HepG2 (cell line): Measurements from ENCODE around the gene SMO. TPM values are rescaled to one million over a fixed set of nuclear protein-coding genes. Genes with fewer than 3 reads are reported as not detected.
A peak's percentile ranks its signal among the peaks of the same experiment; 100 is the strongest.

Experiments
- HOXA9 ChIP-seq: sonication (generic); formaldehyde crosslinking; IDR thresholded peaks from 2 replicates; pipeline ENCODE4 v1.8.1; 2022; ENCODE audit warnings: missing genetic modification reagents, mild to moderate bottlenecking, moderate library complexity, borderline replicate concordance
- NCOR1 ChIP-seq: fragments of 200-600 bp; sonication (generic); IDR thresholded peaks from 2 replicates; pipeline ENCODE4 v1.7.0; 2017; ENCODE audit warnings: antibody characterized with exemption, low read length, borderline replicate concordance
- NR2C2 ChIP-seq: sonication (generic); formaldehyde crosslinking; IDR thresholded peaks from 2 replicates; pipeline ENCODE4 v1.4.0; 2020; ENCODE audit warnings: missing genetic modification reagents, mild to moderate bottlenecking, moderate library complexity, borderline replicate concordance
- RXRA ChIP-seq: sonication (generic); formaldehyde crosslinking; IDR thresholded peaks from 2 replicates; pipeline ENCODE4 v1.5.1; 2020; ENCODE audit warnings: missing genetic modification reagents
- YEATS4 ChIP-seq: sonication (generic); formaldehyde crosslinking; IDR thresholded peaks from 2 replicates; pipeline ENCODE4 v1.4.0; 2020; ENCODE audit warnings: missing genetic modification reagents, borderline replicate concordance
- ZBTB8A ChIP-seq: sonication (generic); formaldehyde crosslinking; IDR thresholded peaks from 2 replicates; pipeline ENCODE4 v1.4.0; 2020; ENCODE audit warnings: mild to moderate bottlenecking, low read depth, missing genetic modification reagents, borderline replicate concordance
- ZMAT3 ChIP-seq: sonication (generic); formaldehyde crosslinking; conservative IDR thresholded peaks from 2 replicates; pipeline ENCODE4 v1.7.0; 2021; ENCODE audit warnings: missing genetic modification reagents
- ZNF224 ChIP-seq: sonication (generic); formaldehyde crosslinking; IDR thresholded peaks from 2 replicates; pipeline ENCODE4 v1.5.0; 2020; ENCODE audit warnings: mild to moderate bottlenecking, missing genetic modification reagents
- ZNF556 ChIP-seq: sonication (generic); formaldehyde crosslinking; IDR thresholded peaks from 2 replicates; pipeline ENCODE4 v1.4.0; 2020; ENCODE audit warnings: mild to moderate bottlenecking, missing genetic modification reagents, borderline replicate concordance
- ZNF577 ChIP-seq: sonication (generic); formaldehyde crosslinking; IDR thresholded peaks from 2 replicates; pipeline ENCODE4 v1.4.0; 2020; ENCODE audit warnings: mild to moderate bottlenecking, low read depth, missing genetic modification reagents, borderline replicate concordance
- ZNF747 ChIP-seq: sonication (generic); formaldehyde crosslinking; IDR thresholded peaks from 2 replicates; pipeline ENCODE4 v1.8.1; 2023; ENCODE audit warnings: missing genetic modification reagents, mild to moderate bottlenecking, borderline replicate concordance
- ZNF816 ChIP-seq: sonication (generic); formaldehyde crosslinking; IDR thresholded peaks from 2 replicates; pipeline ENCODE4 v1.8.0; 2022; ENCODE audit warnings: missing genetic modification reagents, mild to moderate bottlenecking, borderline replicate concordance
- ZSCAN20 ChIP-seq: sonication (generic); formaldehyde crosslinking; IDR thresholded peaks from 2 replicates; pipeline ENCODE4 v1.4.0; 2020; ENCODE audit warnings: missing genetic modification reagents, mild to moderate bottlenecking, borderline replicate concordance
- ZSCAN21 ChIP-seq: sonication (generic); formaldehyde crosslinking; IDR thresholded peaks from 2 replicates; pipeline ENCODE4 v1.8.0; 2022; ENCODE audit warnings: mild to moderate bottlenecking, missing genetic modification reagents, moderate library complexity, borderline replicate concordance
- polyA plus RNA-seq, 8 experiments: library from polyadenylated mRNA; depleted of rRNA in 3 of 8; stranded (reverse) in 7 of 8; unstranded in 1 of 8; fragments of >200 nt; fragmentation: Illumina TruSeq in 4 of 8; extraction: Trizol in 4 of 8; gene quantifications; 2 replicates each; pipeline versions ENCODE4 v1.2.1 to v1.2.3, GENCODE V29; 2011 to 2016; ENCODE audit warnings: low read depth in 4 of 8, missing spikeins in 1 of 8, mixed read lengths in 1 of 8; ENCODE audit not compliant: insufficient read depth in 1 of 8
- total RNA-seq, 5 experiments: library from RNA; depleted of rRNA; stranded (reverse); fragments of >200 nt; fragmentation: Illumina TruSeq; extraction: Trizol; gene quantifications; 2 replicates each; pipeline ENCODE4 v1.2.3, GENCODE V29; 2016; ENCODE audit warnings: low read depth in 1 of 5
- TF ChIP-seq, protein P1 (sequence below): sonication (generic); formaldehyde crosslinking; IDR thresholded peaks from 2 replicates; pipeline ENCODE4 v1.9.0; 2021; ENCODE audit warnings: missing genetic modification reagents, borderline replicate concordance
- TF ChIP-seq, protein P2 (sequence below), 2 experiments: fragments of 450-650 bp in 1 of 2; sonication (generic) in 1 of 2; formaldehyde crosslinking; IDR thresholded peaks; 2 replicates each; pipeline versions ENCODE4 v1.5.0 to v1.8.0; 2020 to 2022; ENCODE audit warnings: mild to moderate bottlenecking in 1 of 2, missing genetic modification reagents in 1 of 2
- TF ChIP-seq, protein P3 (sequence below): sonication (generic); formaldehyde crosslinking; IDR thresholded peaks from 2 replicates; pipeline ENCODE4 v1.8.0; 2022; ENCODE audit warnings: missing genetic modification reagents, mild to moderate bottlenecking, inconsistent platforms, borderline replicate concordance
- TF ChIP-seq, protein P4 (sequence below): sonication (generic); formaldehyde crosslinking; IDR thresholded peaks from 2 replicates; pipeline ENCODE4 v1.8.0; 2022; ENCODE audit warnings: low read depth, missing genetic modification reagents

The SMO gene
- total and polyA plus RNA-seq, 2 of the 13 experiments (the other 11 are each of a cell fraction or from before 2014, with no cell fraction given): 23.8 to 32.3 TPM

DNA sequence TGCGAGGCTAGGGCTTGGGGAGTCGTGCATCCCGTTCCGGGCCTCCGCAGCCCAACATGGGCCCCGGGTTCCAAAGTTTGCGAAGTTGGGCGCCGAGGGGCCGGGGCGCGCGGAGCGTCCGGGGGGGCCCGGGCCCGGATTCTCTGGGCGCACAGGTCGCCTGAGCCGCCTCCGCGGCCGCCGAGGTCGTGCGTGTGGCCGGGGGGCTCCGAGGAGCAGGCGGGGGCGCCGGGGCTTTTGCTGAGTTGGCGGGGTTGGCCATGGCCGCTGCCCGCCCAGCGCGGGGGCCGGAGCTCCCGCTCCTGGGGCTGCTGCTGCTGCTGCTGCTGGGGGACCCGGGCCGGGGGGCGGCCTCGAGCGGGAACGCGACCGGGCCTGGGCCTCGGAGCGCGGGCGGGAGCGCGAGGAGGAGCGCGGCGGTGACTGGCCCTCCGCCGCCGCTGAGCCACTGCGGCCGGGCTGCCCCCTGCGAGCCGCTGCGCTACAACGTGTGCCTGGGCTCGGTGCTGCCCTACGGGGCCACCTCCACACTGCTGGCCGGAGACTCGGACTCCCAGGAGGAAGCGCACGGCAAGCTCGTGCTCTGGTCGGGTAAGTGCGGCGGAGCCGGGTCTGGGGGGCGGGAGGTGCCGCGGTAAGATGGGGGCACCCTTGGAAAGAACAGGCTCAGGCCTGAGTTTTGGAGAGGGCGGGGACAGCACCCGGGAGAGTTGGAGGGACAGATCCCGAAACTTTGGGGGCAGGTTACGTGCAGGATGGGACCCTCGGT lies 643 bp downstream of the SMO start (continued):
- TF ChIP-seq, protein P1, sequence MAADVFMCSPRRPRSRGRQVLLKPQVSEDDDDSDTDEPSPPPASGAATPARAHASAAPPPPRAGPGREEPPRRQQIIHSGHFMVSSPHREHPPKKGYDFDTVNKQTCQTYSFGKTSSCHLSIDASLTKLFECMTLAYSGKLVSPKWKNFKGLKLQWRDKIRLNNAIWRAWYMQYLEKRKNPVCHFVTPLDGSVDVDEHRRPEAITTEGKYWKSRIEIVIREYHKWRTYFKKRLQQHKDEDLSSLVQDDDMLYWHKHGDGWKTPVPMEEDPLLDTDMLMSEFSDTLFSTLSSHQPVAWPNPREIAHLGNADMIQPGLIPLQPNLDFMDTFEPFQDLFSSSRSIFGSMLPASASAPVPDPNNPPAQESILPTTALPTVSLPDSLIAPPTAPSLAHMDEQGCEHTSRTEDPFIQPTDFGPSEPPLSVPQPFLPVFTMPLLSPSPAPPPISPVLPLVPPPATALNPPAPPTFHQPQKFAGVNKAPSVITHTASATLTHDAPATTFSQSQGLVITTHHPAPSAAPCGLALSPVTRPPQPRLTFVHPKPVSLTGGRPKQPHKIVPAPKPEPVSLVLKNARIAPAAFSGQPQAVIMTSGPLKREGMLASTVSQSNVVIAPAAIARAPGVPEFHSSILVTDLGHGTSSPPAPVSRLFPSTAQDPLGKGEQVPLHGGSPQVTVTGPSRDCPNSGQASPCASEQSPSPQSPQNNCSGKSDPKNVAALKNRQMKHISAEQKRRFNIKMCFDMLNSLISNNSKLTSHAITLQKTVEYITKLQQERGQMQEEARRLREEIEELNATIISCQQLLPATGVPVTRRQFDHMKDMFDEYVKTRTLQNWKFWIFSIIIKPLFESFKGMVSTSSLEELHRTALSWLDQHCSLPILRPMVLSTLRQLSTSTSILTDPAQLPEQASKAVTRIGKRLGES (CRISPR knock-in tag): no peak
- 0 out of 2 replicates have a peak, but pooled peaks have one; percentile 9 for TF ChIP-seq HOXA9 (CRISPR knock-in tag)
- TF ChIP-seq NCOR1: no peak
- TF ChIP-seq ZNF556 (CRISPR knock-in tag): peak; percentile 23; the same call in 1 of the 2 replicates
- TF ChIP-seq ZMAT3 (CRISPR knock-in tag): no peak
- peak; percentile 32; the same call in 1 of the 2 replicates for TF ChIP-seq ZNF747 (CRISPR knock-in tag)
- TF ChIP-seq YEATS4 (CRISPR knock-in tag): 0 out of 2 replicates have a peak, but pooled peaks have one; percentile 1
- no peak; the same call in 1 of the 2 replicates for TF ChIP-seq ZNF816
- TF ChIP-seq, protein P2, sequence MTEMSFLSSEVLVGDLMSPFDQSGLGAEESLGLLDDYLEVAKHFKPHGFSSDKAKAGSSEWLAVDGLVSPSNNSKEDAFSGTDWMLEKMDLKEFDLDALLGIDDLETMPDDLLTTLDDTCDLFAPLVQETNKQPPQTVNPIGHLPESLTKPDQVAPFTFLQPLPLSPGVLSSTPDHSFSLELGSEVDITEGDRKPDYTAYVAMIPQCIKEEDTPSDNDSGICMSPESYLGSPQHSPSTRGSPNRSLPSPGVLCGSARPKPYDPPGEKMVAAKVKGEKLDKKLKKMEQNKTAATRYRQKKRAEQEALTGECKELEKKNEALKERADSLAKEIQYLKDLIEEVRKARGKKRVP (CRISPR knock-in tag; IDR thresholded peaks at IDR 0.05): peak in 1 of 2 experiments; percentile 30; a peak in 1 of 4 replicates
- TF ChIP-seq ZSCAN21: no peak
- TF ChIP-seq, protein P3, sequence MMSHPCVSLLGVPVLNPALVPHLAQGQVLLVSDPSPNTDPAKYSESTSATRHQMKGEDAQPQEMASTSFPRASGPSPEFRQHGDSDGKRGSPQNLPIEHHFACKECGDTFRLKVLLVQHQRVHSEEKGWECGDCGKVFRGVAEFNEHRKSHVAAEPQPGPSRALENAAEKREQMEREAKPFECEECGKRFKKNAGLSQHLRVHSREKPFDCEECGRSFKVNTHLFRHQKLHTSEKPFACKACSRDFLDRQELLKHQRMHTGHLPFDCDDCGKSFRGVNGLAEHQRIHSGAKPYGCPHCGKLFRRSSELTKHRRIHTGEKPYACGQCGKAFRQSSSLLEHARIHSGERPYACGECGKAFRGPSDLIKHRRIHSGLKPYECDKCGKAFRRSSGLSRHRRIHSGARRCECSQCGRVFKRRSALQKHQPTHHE (CRISPR knock-in tag): no peak
- TF ChIP-seq ZBTB8A (CRISPR knock-in tag): 0 out of 2 replicates have a peak, but pooled peaks have one; percentile 37
- peak; percentile 20; the same call in 1 of the 2 replicates for TF ChIP-seq NR2C2 (CRISPR knock-in tag)
- TF ChIP-seq ZSCAN20 (CRISPR knock-in tag): peak; percentile 27; the same call in 1 of the 2 replicates
- no peak for TF ChIP-seq ZNF577 (CRISPR knock-in tag)
- peak; percentile 59; the same call in 1 of the 2 replicates for TF ChIP-seq RXRA
- TF ChIP-seq ZNF224 (CRISPR knock-in tag): no peak
- TF ChIP-seq, protein P4, sequence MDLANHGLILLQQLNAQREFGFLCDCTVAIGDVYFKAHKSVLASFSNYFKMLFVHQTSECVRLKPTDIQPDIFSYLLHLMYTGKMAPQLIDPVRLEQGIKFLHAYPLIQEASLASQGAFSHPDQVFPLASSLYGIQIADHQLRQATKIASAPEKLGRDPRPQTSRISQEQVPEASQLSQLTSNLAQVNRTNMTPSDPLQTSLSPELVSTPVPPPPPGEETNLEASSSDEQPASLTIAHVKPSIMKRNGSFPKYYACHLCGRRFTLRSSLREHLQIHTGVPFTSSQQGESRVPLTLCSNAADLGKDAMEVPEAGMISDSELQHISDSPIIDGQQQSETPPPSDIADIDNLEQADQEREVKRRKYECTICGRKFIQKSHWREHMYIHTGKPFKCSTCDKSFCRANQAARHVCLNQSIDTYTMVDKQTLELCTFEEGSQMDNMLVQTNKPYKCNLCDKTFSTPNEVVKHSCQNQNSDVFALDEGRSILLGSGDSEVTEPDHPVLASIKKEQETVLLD (CRISPR knock-in tag): peak; percentile 68
